ENCODE data around the gene TMEM44.
"Not testable (repeated sequence)": the region's sequence is repeated elsewhere in the genome, so short reads cannot be mapped to it uniquely, and the experiment has no call there.

Gene TMEM44

DNA sequence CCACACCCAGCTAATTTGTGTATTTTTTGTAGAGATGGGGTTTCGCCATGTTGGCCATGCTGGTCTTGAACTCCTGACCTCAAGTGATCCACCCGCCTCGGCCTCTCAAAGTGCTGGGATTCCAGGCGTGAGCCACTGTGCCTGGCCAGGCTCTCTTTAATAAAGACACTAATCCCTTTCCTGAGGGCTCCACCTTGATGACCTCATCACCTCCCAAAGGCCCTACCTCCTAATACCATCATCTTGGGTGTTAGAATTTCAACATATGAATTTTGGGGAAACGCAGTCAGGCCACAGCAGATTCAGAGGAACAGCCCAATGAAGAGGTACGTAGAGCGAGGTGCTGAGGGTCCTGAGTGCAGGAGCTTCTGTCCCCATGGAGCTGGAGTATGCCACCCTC, 87.7 kb downstream of the TMEM44 start:
- H2BK5ac ChIP-seq (ENCODE audit: low read depth, low read length, poor library complexity); H3K79me2 ChIP-seq (ENCODE audit: control insufficient read depth, insufficient read depth, low read length, poor library complexity); DNase-seq; H4K12ac ChIP-seq (ENCODE audit: low read depth, low read length); H2BK120ac ChIP-seq (ENCODE audit: insufficient read depth, low read length, poor library complexity); H3K4ac ChIP-seq (ENCODE audit: low read depth, low read length); H3K23ac ChIP-seq (ENCODE audit: low read length); H4K8ac ChIP-seq (ENCODE audit: low read depth, low read length); H4K91ac ChIP-seq (ENCODE audit: low read depth, low read length); H3K27me3 ChIP-seq (ENCODE audit: insufficient read depth, low read length); H3K4me1 ChIP-seq (ENCODE audit: control insufficient read depth in 1 of 2, insufficient read depth in 2 of 2, low read length in 2 of 2); H3K9me3 ChIP-seq (ENCODE audit: insufficient read depth, low read depth, low read length); H3K14ac ChIP-seq (ENCODE audit: low read length); H3K9ac ChIP-seq (ENCODE audit: low read length); H2BK12ac ChIP-seq (ENCODE audit: low read length); H3K18ac ChIP-seq (ENCODE audit: low read length); H3K4me2 ChIP-seq (ENCODE audit: low read length); H3K79me1 ChIP-seq (ENCODE audit: low read length); H3K27ac ChIP-seq (ENCODE audit: low read depth, low read length); H3K4me3 ChIP-seq (ENCODE audit: low read depth, low read length); H2AFZ ChIP-seq (ENCODE audit: insufficient read depth, low read length, poor library complexity); H2AK5ac ChIP-seq (ENCODE audit: low read length); H3K36me3 ChIP-seq (ENCODE audit: control insufficient read depth in 1 of 2, insufficient read depth in 2 of 2, low read length in 2 of 2): not testable (repeated sequence)
- no CpG with 5 or more reads among the region's 7 CpGs for WGBS (ENCODE audit: extremely low coverage, insufficient coverage, insufficient read length)

DNA sequence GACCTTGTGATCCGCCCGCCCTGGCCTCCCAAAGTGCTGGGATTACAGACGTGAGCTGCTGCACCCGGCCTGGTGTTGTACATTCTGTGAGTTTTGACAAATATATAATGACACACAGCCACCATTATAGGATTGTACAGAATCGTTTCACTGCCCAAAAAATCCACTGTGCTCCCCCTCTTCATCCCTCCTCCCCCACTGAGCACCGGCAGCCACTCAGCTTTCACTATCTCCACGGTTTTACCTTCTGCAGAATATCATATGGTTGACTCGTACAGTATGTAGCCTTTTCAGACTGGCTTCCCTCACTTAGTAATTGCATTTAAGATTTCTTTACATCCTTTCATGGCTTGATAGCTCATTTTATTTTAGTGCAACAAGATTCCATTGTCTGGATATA, 89.7 kb downstream of the TMEM44 start:
- no peak overlapping the region for H4K8ac ChIP-seq (ENCODE audit: low read depth, low read length)
- no CpG with 5 or more reads among the region's 8 CpGs for WGBS (ENCODE audit: extremely low coverage, insufficient coverage, insufficient read length)
- no peaks in the 10 kb centered on the region for H3K4me1 ChIP-seq (ENCODE audit: control insufficient read depth in 1 of 2, insufficient read depth in 2 of 2, low read length in 2 of 2)
- H3K79me2 ChIP-seq (ENCODE audit: control insufficient read depth, insufficient read depth, low read length, poor library complexity) = no peaks in the 10 kb centered on the region
- no peak overlapping the region for H2BK12ac ChIP-seq (ENCODE audit: low read length)
- DNase-seq = no peak
- no peak overlapping the region for H4K91ac ChIP-seq (ENCODE audit: low read depth, low read length)
- H2BK120ac ChIP-seq (ENCODE audit: insufficient read depth, low read length, poor library complexity) = no peak overlapping the region
- no peak overlapping the region for H3K14ac ChIP-seq (ENCODE audit: low read length)
- H3K18ac ChIP-seq (ENCODE audit: low read length) = no peak overlapping the region
- H3K9ac ChIP-seq (ENCODE audit: low read length) = no peak overlapping the region
- no peaks in the 10 kb centered on the region for H3K27me3 ChIP-seq (ENCODE audit: insufficient read depth, low read length)
- H4K12ac ChIP-seq (ENCODE audit: low read depth, low read length) = no peak overlapping the region
- H3K27ac ChIP-seq (ENCODE audit: low read depth, low read length) = no peak overlapping the region
- no peak overlapping the region for H2BK5ac ChIP-seq (ENCODE audit: low read depth, low read length, poor library complexity)
- H3K79me1 ChIP-seq (ENCODE audit: low read length) = no peaks in the 10 kb centered on the region
- H2AFZ ChIP-seq (ENCODE audit: insufficient read depth, low read length, poor library complexity) = no peak overlapping the region
- H3K4me3 ChIP-seq (ENCODE audit: low read depth, low read length) = no peak overlapping the region
- no peak overlapping the region for H3K4ac ChIP-seq (ENCODE audit: low read depth, low read length)
- no peak overlapping the region for H3K4me2 ChIP-seq (ENCODE audit: low read length)
- H3K23ac ChIP-seq (ENCODE audit: low read length) = no peak overlapping the region
- no peaks in the 10 kb centered on the region for H3K36me3 ChIP-seq (ENCODE audit: control insufficient read depth in 1 of 2, insufficient read depth in 2 of 2, low read length in 2 of 2)
- H2AK5ac ChIP-seq (ENCODE audit: low read length) = no peak overlapping the region
- peaks cover 1% of the 10 kb centered on the region for H3K9me3 ChIP-seq (ENCODE audit: insufficient read depth, low read depth, low read length)

DNA sequence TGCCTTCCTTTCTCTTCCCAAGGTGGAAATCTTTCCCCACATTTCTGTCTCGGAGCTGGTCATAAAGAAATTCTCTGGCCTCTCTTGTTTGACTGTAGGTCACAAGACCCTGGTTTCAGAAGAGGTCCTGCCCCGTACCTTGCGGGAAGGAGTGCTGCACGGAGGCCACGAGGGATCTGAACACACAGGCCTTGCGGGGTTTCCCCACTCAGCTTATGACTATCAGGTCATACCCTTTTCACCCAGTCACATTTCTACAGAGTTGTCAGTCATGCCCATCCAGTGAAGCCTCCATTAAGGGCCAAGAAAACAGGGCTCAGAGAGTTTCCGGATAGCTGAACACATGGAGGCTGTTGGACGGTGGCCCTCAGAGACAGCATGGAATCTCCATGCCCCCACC, 91.7 kb downstream of the TMEM44 start:
- Histone ChIP-seq H3K14ac (ENCODE audit: low read length) (no peak overlapping the region), H3K23ac (ENCODE audit: low read length) (no peak overlapping the region), H3K9me3 (ENCODE audit: insufficient read depth, low read depth, low read length) (peaks cover 1% of the 10 kb centered on the region), H2BK120ac (ENCODE audit: insufficient read depth, low read length, poor library complexity) (no peak overlapping the region), H3K9ac (ENCODE audit: low read length) (no peak overlapping the region), H3K27me3 (ENCODE audit: insufficient read depth, low read length) (no peaks in the 10 kb centered on the region), H2BK12ac (ENCODE audit: low read length) (no peak overlapping the region), H4K8ac (ENCODE audit: low read depth, low read length) (no peak overlapping the region), H3K4me1 (ENCODE audit: control insufficient read depth in 1 of 2, insufficient read depth in 2 of 2, low read length in 2 of 2) (peaks cover 0 to 4% of the 10 kb centered on the region in 2 experiments), H2AK5ac (ENCODE audit: low read length) (no peak overlapping the region), H2BK5ac (ENCODE audit: low read depth, low read length, poor library complexity) (no peak overlapping the region), H3K4me2 (ENCODE audit: low read length) (no peak overlapping the region), H2AFZ (ENCODE audit: insufficient read depth, low read length, poor library complexity) (no peak overlapping the region), H3K4me3 (ENCODE audit: low read depth, low read length) (no peak overlapping the region), H4K91ac (ENCODE audit: low read depth, low read length) (no peak overlapping the region), H3K18ac (ENCODE audit: low read length) (no peak overlapping the region), H3K27ac (ENCODE audit: low read depth, low read length) (no peak overlapping the region), H3K4ac (ENCODE audit: low read depth, low read length) (no peak overlapping the region), H3K79me1 (ENCODE audit: low read length) (no peaks in the 10 kb centered on the region), H4K12ac (ENCODE audit: low read depth, low read length) (no peak overlapping the region), H3K36me3 (ENCODE audit: control insufficient read depth in 1 of 2, insufficient read depth in 2 of 2, low read length in 2 of 2) (no peaks in the 10 kb centered on the region), H3K79me2 (ENCODE audit: control insufficient read depth, insufficient read depth, low read length, poor library complexity) (no peaks in the 10 kb centered on the region)
- no peak for DNase-seq
- WGBS (ENCODE audit: extremely low coverage, insufficient coverage, insufficient read length) = no CpG with 5 or more reads among the region's 8 CpGs

DNA sequence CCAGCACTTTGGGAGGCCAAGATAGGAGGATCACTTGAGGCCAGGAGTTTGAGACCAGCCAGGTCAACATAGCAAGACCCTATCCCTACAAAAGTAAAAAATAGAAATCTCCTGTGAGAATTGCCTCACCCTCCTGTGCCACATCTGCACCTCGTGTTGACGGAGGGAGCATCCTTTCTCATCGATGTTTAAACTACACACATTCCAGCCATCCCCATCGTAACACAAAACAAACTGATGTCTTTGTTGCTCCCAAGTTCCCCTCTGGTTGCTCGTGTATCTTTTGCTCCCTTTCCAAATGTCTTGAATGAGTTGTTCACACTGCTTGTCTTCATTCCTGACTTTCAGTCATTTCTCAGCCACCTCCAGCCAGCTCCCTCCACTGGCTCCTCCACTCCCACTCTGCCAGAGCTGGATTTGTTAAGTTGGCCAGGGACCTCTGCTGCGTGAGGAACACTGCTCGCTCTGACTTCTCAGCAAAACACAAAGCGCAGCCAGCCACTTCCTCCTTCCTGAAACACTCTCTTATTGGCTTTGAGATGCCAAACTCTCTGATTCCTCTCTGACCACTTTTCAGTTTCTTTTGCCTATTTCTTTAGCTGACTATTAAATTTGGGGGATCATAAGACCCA, 92.8 kb downstream of the TMEM44 start:
- Histone ChIP-seq H3K36me3 (ENCODE audit: control insufficient read depth in 1 of 2, insufficient read depth in 2 of 2, low read length in 2 of 2) (no peaks in the 10 kb centered on the region), H3K4me2 (ENCODE audit: low read length) (no peak overlapping the region), H4K91ac (ENCODE audit: low read depth, low read length) (no peak overlapping the region), H2BK120ac (ENCODE audit: insufficient read depth, low read length, poor library complexity) (no peak overlapping the region), H2BK12ac (ENCODE audit: low read length) (no peak overlapping the region), H2AFZ (ENCODE audit: insufficient read depth, low read length, poor library complexity) (no peak overlapping the region), H3K4ac (ENCODE audit: low read depth, low read length) (no peak overlapping the region), H3K14ac (ENCODE audit: low read length) (no peak overlapping the region), H3K9ac (ENCODE audit: low read length) (no peak overlapping the region), H2BK5ac (ENCODE audit: low read depth, low read length, poor library complexity) (no peak overlapping the region), H4K8ac (ENCODE audit: low read depth, low read length) (no peak overlapping the region), H3K79me1 (ENCODE audit: low read length) (no peaks in the 10 kb centered on the region), H3K18ac (ENCODE audit: low read length) (no peak overlapping the region), H3K4me1 (ENCODE audit: control insufficient read depth in 1 of 2, insufficient read depth in 2 of 2, low read length in 2 of 2) (peaks cover 0 to 4% of the 10 kb centered on the region in 2 experiments), H3K79me2 (ENCODE audit: control insufficient read depth, insufficient read depth, low read length, poor library complexity) (no peaks in the 10 kb centered on the region), H4K12ac (ENCODE audit: low read depth, low read length) (no peak overlapping the region), H3K9me3 (ENCODE audit: insufficient read depth, low read depth, low read length) (no peaks in the 10 kb centered on the region), H3K23ac (ENCODE audit: low read length) (no peak overlapping the region), H2AK5ac (ENCODE audit: low read length) (no peak overlapping the region), H3K4me3 (ENCODE audit: low read depth, low read length) (no peak overlapping the region), H3K27ac (ENCODE audit: low read depth, low read length) (no peak overlapping the region), H3K27me3 (ENCODE audit: insufficient read depth, low read length) (no peaks in the 10 kb centered on the region)
- no peak for DNase-seq
- WGBS (ENCODE audit: extremely low coverage, insufficient coverage, insufficient read length) = no CpG with 5 or more reads among the region's 8 CpGs

Data from trophoblast cell (in vitro differentiated cells and primary cell).